Measurements from ENCODE around the gene PRM2.
"Not testable (repeated sequence)": the region's sequence is repeated elsewhere in the genome, so short reads cannot be mapped to it uniquely, and the experiment has no call there.

DNA sequence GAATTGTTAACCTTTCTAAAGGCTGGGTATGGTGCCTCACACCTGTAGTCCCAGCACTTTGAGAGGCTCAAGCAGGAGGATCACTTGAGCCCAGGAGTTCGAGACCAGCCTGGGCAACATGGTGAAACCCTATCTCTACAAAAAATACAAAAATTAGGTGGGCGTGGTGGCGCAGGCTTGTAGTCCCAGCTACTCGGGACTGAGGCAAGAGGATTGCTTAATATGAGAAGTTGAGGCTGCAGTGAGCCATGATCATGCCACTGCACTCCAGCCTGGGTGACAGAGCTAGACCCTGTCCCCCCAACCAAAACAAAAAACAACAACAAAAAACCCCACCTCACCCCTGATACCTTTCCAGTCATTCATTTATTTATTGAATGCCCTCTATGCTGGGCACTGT, 13.4 kb upstream of the PRM2 start:
- TF ChIP-seq, protein P1, sequence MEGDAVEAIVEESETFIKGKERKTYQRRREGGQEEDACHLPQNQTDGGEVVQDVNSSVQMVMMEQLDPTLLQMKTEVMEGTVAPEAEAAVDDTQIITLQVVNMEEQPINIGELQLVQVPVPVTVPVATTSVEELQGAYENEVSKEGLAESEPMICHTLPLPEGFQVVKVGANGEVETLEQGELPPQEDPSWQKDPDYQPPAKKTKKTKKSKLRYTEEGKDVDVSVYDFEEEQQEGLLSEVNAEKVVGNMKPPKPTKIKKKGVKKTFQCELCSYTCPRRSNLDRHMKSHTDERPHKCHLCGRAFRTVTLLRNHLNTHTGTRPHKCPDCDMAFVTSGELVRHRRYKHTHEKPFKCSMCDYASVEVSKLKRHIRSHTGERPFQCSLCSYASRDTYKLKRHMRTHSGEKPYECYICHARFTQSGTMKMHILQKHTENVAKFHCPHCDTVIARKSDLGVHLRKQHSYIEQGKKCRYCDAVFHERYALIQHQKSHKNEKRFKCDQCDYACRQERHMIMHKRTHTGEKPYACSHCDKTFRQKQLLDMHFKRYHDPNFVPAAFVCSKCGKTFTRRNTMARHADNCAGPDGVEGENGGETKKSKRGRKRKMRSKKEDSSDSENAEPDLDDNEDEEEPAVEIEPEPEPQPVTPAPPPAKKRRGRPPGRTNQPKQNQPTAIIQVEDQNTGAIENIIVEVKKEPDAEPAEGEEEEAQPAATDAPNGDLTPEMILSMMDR (IDR thresholded peaks at IDR 0.05; ENCODE audit: borderline replicate concordance, extremely low read depth, low read length, poor library complexity, severe bottlenecking), result not testable (repeated sequence)
- not testable (repeated sequence) for TF ChIP-seq EZH2 (IDR thresholded peaks at IDR 0.05; ENCODE audit: borderline replicate concordance, low read depth, low read length, severe bottlenecking)
